ENCODE results near the gene FGF18. TPM values are rescaled to one million over a fixed set of nuclear protein-coding genes. Genes with fewer than 3 reads are reported as not detected.

The FGF18 gene
- total and polyA plus RNA-seq, 10 of the 15 experiments (the other 5 are each of a cell fraction or from before 2014, with no cell fraction given): 0.03 to 0.10 (median 0.06) TPM; not detected in 5

- no peak overlapping the region for H3K4me3 ChIP-seq
- no peaks in the 10 kb centered on the region for H3K36me3 ChIP-seq (ENCODE audit: control insufficient read depth in 2 of 2, insufficient read depth in 2 of 2, low read length in 1 of 2)
- no peaks in the 10 kb centered on the region; a peak in 1 of 4 replicates for H3K27me3 ChIP-seq (replicated peaks in 1 of 2; ENCODE audit: control insufficient read depth in 2 of 2, insufficient read depth in 2 of 2, low read length in 1 of 2)
- H4K20me1 ChIP-seq (ENCODE audit: control insufficient read depth, insufficient read depth): no peaks in the 10 kb centered on the region
- SMC1A ChIA-PET (ENCODE audit: uncharacterized antibody, unreplicated experiment): no interaction called here
- no peak overlapping the region for H2AFZ ChIP-seq (ENCODE audit: control insufficient read depth, low read depth, low read length)
- POLR2A ChIA-PET: interaction anchor here (0.6 kb wide), 1 partner anchor 87 kb away, joined by 3 read pairs; no protein-coding TSS in a partner anchor
- H3K9ac ChIP-seq (ENCODE audit: control insufficient read depth, insufficient read depth, low read length): no peak overlapping the region
- 29% methylated on average over 3 of the region's 4 CpGs for WGBS (ENCODE audit: insufficient coverage, insufficient replicate concordance, low lambda C conversion rate, missing lambda C conversion rate)
- no peaks in the 10 kb centered on the region for H3K4me1 ChIP-seq (ENCODE audit: control insufficient read depth, insufficient read depth, low read length)
- H3K27ac ChIP-seq (ENCODE audit: control insufficient read depth, insufficient read depth): no peak overlapping the region
- in situ Hi-C loops (cut with MboI) (no loop called here), intact Hi-C loops (cut with micrococcal nuclease; ENCODE audit: unreplicated experiment) (no loop called here)
- FAIRE-seq (no peak), DNase-seq (ENCODE audit: low read depth, low spot score) (no peak), ATAC-seq (no peak)
- BruUV-seq (replicated peaks): no TSS peak
- CTCF ChIA-PET: no interaction called here
- RAD21 ChIA-PET (ENCODE audit: unreplicated experiment): no interaction called here
- no peak overlapping the region for H3K4me2 ChIP-seq (ENCODE audit: control insufficient read depth, insufficient read depth)
- no peaks in the 10 kb centered on the region for H3K79me2 ChIP-seq (ENCODE audit: control insufficient read depth, insufficient read depth, low read length)
- H3K9me3 ChIP-seq (replicated peaks; ENCODE audit: control insufficient read depth, insufficient read depth, low read length): no peaks in the 10 kb centered on the region
- TF ChIP-seq IRF4 (IDR thresholded peaks at IDR 0.05; ENCODE audit: low read depth, low read length) (no peak), MAX (IDR thresholded peaks at IDR 0.05; ENCODE audit: low read depth, low read length) (no peak), SIN3A (IDR thresholded peaks at IDR 0.05; ENCODE audit: low read depth, low read length) (no peak), NRF1 (conservative IDR thresholded peaks at IDR 0.05; ENCODE audit: low read depth, low read length) (no peak), BMI1 (IDR thresholded peaks at IDR 0.05; ENCODE audit: borderline replicate concordance) (no peak), FOS (IDR thresholded peaks at IDR 0.05; ENCODE audit: borderline replicate concordance, extremely low read depth, insufficient read length) (no peak), MEF2A (IDR thresholded peaks at IDR 0.05; ENCODE audit: insufficient read depth, low read depth, low read length) (no peak), RUNX3 (IDR thresholded peaks at IDR 0.05; ENCODE audit: low read length) (no peak), FOXK2 (IDR thresholded peaks at IDR 0.05) (no peak), SUZ12 (IDR thresholded peaks at IDR 0.05; ENCODE audit: unreplicated experiment) (no peak), TARDBP (IDR thresholded peaks at IDR 0.05; ENCODE audit: borderline replicate concordance) (no peak)
- TF ChIP-seq, protein P1, sequence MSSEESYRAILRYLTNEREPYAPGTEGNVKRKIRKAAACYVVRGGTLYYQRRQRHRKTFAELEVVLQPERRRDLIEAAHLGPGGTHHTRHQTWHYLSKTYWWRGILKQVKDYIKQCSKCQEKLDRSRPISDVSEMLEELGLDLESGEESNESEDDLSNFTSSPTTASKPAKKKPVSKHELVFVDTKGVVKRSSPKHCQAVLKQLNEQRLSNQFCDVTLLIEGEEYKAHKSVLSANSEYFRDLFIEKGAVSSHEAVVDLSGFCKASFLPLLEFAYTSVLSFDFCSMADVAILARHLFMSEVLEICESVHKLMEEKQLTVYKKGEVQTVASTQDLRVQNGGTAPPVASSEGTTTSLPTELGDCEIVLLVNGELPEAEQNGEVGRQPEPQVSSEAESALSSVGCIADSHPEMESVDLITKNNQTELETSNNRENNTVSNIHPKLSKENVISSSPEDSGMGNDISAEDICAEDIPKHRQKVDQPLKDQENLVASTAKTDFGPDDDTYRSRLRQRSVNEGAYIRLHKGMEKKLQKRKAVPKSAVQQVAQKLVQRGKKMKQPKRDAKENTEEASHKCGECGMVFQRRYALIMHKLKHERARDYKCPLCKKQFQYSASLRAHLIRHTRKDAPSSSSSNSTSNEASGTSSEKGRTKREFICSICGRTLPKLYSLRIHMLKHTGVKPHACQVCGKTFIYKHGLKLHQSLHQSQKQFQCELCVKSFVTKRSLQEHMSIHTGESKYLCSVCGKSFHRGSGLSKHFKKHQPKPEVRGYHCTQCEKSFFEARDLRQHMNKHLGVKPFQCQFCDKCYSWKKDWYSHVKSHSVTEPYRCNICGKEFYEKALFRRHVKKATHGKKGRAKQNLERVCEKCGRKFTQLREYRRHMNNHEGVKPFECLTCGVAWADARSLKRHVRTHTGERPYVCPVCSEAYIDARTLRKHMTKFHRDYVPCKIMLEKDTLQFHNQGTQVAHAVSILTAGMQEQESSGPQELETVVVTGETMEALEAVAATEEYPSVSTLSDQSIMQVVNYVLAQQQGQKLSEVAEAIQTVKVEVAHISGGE (CRISPR knock-in tag; IDR thresholded peaks at IDR 0.05): no peak
Measured at GRCh38 chr5:171434874-171435273, 15.4 kb downstream of the FGF18 start.
